ENCODE data around the gene FLRT2.

- TF ChIP-seq CTCF (IDR thresholded peaks at IDR 0.05) (no peak), POLR2A (IDR thresholded peaks at IDR 0.05) (no peak), POLR2AphosphoS5 (IDR thresholded peaks at IDR 0.05) (no peak)
Measured at GRCh38 chr14:85622106-85622505, 92.2 kb downstream of the FLRT2 start.
